ENCODE results near the gene CLPSL2. TPM values are rescaled to one million over a fixed set of nuclear protein-coding genes. Genes with fewer than 3 reads are reported as not detected.

Gene CLPSL2
- total RNA-seq, 1 experiment from 2014 or later = not detected

DNA sequence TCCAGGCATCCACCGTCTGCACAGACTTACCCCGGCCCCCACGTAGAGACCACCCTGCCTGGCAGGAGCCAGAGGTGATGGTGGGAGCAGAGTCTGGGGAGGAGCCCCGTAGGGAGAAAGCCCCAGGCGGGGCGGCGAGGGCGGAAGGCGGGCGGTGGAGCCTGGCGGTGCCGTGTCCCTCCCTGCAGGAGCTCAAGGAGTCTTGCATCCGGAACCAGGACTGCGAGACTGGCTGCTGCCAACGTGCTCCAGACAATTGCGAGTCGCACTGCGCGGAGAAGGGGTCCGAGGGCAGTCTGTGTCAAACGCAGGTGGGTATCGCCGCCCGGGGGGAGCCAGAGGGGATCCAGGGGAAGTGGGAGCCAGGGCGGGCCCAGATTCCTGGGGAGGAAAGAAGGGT is 10.4 kb downstream of the CLPSL2 start:
- no peak for DNase-seq (ENCODE audit: low spot score)

DNA sequence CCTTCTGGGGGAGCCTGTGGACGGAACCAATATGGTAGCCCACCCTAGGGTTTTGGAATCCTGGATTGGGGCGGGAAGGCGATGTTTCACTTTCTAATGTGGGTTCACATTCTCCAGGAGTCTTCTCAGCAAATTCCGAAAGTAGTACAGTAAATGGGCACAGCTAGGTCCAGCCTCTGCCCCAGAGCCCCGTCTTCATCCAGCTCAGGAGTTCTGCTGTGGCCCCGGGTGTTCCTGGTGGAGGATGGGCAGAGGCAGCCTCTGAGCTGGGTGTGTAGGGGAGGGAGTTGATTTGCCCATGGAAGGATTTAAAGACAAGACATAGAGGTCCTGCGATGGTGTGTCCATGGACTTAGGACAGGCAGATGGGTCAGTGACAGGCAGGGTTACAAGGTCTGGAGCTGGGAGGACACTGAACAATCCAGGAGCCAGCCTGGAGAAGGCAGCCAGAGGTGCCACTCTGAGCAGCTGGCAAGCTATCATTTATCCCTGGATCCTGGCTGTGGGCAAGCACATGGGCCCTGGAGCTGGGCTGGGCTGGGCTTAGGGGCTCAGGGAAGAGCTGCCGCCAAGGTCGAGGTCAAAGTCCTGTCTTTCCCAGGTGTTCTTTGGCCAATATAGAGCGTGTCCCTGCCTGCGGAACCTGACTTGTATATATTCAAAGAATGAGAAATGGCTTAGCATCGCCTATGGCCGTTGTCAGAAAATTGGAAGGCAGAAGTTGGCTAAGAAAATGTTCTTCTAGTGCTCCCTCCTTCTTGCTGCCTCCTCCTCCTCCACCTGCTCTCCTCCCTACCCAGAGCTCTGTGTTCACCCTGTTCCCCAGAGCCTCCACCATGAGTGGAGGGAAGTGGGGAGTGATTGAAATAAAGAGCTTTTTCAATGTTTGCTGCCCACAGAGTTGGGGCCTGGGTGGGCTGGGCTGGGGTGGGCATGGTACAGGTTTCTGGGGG is 11.1 kb downstream of the CLPSL2 start:
- no peak for DNase-seq (ENCODE audit: low spot score)

DNA sequence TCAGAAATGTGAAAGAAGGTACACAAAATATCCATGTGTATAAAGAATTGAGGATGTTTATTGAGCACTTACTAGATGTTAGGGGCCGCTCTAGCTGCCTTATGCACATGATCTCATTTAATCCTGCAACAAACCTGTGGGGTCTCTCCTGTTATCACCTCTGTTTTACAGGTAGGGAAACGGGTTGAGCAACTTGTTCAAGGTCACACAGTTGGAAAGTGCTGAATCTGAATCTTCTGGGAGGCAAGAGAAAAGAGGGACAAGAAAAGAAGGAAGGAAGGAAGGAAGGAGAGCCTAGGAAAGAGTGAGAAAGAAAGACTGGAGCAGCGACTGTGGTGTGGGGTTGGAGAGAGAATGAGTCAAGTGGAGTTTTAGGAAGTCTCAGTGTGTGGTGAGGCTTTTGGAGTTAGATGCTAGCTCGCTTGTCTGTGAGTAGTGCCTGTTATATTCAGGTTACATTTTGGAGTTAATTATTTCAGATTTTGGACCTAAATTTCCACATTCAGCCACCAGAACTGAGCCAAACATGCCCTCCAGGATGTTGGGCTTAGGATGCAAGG is 12.1 kb downstream of the CLPSL2 start:
- no peak for DNase-seq (ENCODE audit: low spot score)

DNA sequence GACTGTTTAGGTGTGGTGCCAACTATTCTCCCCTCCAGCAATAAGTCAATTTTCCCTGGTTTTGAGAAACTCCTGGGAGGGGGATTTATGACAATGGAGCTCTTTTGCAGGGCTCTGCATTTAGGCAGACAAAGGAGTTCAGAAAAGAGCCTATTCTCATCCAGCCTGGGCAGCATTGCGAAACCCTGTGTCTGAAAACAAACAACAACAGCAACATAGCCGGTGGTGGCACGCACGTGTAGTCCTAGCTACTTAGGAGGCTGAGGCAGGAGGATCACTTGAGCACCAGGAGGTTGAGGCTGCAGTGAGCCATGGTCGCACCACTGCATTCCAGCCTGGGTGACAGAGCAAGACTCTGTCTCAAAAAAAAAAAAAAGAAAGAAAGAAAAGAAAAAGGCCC is 14.3 kb downstream of the CLPSL2 start:
- no peak for DNase-seq (ENCODE audit: low spot score)

DNA sequence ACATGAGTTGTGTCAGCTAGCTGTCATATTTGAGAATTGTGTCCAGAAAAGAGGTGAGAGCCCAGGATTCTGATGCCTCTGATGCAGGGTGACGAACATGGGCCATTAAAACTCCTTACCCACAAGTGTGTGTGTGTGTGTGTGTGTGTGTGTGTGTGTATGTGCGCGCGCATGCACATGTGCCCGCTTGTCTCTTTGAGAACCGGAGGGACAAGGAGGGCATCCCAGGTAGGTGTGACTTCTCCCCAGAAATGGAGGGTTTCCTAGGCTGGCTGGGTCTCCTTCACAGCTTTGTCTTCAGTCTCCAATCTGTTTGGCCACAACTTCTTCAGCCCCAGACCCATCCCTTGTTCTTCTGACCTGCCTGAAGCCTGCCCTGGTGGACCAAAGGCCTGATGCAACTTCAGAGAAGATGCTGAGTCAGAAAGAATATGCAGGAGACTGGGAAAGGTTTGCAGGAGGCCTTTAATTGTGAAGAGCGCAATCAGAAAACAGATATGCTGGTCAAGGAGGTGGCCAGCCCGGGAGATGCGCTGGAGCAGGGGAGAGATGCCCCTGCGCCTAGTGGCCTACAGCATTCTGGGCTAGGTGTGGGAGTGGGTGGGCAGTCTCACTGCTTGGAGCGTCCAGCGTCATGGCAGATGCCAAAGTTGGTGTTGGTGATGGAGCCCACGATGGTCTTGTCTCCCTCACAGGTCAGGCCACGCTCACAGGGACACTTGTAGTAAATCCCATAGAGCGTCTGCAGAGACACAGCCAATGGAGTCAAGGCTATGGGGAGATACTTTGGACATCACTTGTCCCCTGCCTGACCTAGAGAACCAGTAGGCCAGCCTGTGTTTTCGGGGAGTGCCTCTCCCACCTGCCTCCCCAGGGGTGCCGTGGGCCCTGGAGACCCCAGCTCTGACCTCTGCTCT is 18.4 kb downstream of the CLPSL2 start:
- no peak for DNase-seq (ENCODE audit: low spot score)

DNA sequence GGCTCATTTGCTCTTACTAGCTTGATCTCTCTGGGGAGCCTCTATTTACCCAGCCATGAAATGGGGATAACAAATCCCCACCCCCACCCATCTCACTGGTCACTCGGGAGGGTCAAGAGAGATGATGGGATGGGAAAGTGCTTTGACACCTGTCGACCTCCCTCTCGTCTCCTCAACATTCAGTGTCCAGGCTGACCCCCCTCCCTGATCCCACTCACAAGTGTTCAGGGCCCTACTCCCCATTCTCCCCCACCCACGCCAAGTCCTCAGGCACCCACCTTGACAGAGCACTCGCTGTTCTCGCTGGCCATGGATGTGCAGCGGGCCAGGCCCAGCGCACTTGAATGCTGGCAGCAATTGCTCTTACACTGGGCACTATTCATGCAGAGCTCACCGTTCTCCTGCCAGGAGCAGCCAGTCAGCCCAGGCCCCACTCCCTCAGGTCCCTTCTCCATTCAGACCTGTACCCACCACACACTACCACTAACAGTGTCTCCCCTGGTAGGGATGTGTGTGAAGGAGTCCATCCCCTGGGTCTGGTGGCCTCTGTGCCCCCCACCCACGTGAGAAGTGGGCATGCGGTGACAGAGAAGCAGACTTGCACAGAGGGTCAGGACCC is 19.2 kb downstream of the CLPSL2 start:
- no peak for DNase-seq (ENCODE audit: low spot score)

DNA sequence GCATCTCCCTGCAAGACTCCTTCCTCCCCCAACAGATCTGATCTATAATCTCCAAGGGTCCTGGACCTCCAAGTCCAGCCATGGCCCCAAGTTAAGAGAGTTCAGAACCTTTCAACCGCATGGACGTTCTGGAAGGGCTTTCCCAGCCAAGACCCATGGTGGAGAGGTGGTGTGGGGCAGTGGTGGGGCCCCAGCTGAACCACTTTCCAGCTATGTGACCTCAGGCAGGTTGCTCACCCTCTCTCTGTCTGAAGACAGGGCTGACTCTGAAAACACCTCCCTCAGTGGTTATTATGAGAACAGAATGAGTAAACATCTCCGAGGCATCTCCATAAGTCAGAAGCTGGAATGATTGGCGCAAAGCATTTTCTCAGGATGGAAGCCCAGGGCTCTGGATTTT is 19.8 kb downstream of the CLPSL2 start:
- DNase-seq (ENCODE audit: low spot score) = no peak

DNA sequence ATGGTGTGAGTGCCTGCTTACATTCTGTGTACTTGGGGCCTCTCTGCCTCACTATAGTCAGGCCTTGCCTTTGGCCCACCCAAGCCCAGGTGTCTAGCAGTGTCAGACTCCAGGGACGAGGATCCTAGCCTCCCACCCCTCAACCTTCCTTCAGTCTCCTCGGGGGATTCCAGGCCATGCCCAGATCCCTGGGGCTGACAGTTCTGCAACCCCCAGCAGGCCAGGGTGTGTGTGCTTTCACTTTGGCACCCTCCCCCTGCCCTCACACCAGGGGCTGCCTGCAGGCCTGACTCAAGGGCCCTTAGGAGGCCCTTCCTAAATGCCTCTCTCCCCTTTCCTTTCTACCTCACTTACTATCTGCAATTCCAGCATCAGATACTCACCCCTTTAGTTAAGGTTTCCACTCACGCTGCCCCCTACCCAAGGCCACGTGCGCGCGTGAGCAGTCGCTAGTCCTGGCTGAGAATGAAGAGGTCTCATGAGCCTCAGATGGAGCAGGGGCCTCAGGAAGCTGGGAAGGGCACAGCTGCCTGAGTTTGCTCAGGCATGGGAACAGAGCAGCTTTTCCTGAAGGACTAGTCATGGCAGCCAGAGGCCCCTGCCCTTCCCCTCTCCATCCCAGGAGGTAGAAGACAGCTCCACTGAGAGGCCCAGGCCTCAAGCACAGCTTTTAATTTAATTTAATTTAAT is 21.6 kb downstream of the CLPSL2 start:
- no peak for DNase-seq (ENCODE audit: low spot score)

DNA sequence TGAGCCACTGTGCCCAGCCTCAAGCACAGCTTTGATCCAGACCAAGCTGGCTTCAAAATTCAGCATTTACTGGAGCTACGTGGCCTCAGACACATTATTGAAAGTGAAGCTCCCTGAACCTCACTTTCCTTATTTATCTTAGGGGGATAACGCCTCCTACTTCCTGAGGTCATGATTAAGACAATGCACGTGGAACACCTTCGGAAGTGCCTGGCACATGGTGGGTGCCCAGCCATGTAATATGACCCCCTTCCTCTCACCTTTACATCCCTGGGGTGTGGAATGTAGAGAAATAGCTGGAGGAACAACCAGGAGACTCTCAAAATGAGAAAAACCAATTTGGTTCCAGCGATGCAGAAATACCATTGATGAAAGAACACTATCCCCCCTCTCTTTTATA is 22.3 kb downstream of the CLPSL2 start:
- no peak for DNase-seq (ENCODE audit: low spot score)

DNA sequence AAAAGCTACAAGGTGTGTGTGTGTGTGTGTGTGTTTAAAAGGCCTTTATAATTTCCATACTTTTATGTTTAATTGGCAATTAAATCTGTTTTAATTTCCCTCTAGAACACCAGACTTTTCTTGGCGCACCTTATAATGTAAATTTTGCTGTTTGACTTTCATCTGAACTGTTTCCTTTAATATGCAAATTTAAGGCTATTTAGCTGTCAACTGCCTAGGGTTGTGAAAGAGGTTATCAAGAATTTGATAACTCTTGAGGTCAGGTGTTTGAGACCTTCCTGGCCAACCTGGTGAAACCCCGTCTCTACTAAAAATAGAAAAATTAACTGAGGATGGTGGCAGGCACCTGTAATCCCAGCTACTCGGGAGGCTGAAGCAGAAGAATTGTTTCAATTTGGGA is 24.8 kb downstream of the CLPSL2 start:
- no peak for DNase-seq (ENCODE audit: low spot score)

DNA sequence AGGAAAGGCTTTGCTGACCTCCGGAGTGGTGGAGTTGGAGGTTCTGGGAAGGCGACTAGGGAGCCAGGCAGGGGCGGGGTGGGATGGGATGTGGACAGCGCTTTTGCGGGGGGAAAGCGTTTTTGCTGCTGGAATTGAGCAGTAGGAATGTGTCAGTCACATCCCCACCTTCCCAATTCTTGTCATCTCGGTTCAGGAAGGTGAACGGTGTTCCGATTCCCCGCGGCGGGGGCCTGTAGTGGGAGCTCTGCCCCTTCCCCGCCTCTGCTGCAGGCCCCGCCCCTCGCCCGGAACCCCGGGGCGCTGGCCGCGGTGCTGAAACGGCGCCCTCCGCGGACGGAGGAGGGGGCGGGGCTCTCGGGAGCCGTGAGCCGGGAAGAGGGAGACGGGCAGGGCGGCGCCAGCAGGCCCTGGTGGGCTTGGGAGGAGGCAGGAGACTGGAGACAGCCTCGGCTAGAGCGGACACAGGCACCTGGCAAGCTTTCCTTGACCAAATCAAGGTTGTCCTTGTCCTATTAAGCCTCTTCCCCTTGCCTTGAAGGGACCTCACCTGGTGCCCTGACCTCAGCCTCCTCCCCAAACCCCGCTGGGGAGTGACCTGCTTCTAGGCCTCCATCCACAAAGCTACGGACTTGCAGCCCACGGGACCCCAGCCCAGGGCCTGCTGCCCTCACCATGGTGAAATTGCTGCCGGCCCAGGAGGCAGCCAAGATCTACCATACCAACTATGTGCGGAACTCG is 28.8 kb downstream of the CLPSL2 start, which contains the start of gene LHFPL5:
TSS of gene LHFPL5 (plus strand) at position 357 of the 741 bp plus-strand sequence. CDS start at position 676, 319 bp downstream.
- peak; percentile 18 for DNase-seq (ENCODE audit: low spot score)

DNA sequence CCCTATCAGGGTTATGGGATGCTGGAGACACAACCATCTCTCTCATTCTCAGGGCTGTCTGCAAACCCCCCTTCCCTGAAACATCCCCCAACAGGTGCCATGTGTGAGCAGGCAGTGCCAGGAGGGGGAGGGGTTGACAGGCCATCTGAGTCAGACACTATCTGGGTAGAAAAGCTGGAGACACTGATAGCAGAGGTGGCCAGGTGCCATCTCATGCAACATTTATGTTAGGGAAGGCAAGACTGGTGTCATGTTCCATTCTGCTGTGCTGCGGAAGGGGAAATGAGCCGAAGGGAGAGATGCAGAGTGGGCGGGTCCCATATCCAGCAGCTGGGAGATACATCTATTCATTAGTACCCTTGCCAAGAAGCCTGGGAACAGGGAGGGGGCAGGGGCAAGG is 32.3 kb downstream of the CLPSL2 start:
- no peak for DNase-seq (ENCODE audit: low spot score)

DNA sequence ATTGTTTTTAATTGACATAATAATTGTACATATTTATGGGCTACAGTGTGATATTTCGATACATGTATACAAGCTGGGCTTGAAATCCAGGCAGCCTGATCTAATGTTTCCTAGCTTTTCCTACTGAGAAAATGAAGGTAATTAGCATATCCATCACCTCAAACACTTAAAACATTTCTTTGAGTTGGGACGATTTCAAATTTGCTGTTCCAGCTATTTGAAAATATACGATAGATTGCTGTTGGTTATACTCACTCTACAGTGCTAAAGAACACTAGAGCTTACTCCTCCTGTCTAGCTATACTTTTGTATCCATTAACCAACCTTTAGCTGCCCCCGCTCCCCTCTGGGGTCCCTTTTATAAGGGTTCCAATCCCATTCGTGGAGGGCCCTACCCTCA is 33.4 kb downstream of the CLPSL2 start:
- DNase-seq (ENCODE audit: low spot score) = no peak

DNA sequence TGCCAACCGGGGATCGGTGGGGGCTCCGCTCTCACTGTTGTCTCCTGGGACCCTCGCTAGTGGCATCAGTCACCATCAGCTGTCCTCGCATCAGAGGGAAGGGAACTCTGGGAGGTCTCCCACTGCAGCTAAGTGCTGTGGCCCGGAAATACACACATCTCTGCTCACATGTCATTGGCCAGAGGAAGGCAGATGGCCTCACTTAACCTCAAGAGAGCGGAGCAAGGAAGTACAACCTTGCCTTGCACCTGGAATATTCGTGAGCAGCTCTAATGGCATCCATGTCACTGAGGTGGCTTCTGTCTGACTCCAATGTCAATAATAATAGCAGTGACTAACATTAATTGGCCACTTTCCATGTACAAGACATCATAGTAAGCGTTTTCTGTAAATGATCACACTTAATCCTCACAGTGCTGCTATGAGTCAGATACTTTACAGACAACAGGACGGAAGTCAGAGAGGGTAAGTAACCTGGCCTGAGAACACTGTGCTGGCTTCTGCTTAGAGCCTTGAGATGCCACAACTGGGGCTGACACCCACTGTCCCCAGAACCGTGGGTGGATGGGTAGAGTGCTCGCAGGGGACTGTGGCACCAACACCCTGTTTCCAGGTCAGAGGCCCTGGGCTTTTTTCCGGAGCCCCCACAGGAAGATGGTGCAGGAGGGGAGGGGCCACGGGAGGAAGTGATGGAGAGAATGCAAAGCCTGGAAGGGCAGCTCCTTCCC is 34.7 kb downstream of the CLPSL2 start:
- DNase-seq (ENCODE audit: low spot score) = peak; percentile 83

DNA sequence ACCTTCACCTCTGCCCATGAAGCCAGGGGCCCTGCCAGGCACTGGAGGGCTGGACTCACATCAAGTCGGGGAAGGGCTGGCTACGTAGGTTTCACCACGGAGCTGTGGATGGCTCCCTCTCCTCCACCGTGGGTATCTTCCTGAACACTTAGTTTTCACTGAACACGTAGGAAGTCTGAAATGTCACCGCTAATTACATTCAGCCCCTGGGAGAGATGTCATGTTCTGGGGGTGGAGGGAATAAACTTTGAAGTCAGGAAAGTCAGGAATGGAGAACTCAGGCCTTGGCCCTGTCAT is 35.2 kb downstream of the CLPSL2 start:
- no peak for DNase-seq (ENCODE audit: low spot score)

DNA sequence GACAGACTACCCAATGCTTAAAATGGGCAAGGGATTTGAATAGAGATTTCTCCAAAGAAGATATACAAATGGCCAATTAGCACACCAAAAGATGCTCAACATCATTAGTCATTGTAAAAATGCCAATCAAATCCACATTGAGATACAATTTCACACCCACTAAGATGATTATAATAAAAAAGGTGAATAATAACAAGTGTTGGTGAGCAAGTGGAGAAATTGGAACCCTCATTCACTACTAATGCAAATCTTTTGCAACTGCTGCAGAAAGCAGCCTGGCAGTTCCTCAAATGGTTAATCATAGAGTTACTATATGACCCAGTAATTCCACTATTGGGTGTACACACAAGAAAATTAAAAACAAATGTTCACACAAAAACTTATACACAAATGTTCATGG is 41.1 kb downstream of the CLPSL2 start:
- DNase-seq (ENCODE audit: low spot score) = no peak

DNA sequence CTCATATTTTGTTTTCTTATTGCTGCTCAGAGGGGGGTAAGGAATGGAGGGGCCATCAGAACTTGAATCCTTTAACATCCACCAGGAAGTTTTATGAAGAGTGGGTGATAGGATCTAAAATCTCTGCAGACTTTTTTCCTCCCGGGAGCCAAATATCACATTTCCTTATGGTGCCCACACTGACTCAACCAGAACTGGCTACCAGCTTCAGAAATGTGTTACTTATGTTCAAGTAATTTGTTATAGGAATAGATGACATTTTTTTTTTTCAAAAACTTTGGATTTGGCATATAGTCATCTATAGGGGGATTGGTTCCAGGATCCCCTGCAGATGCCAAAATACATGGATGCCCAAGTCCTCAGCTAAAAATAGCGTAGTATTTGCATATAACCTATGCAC is 47.2 kb downstream of the CLPSL2 start:
- no peak for DNase-seq (ENCODE audit: low spot score)

DNA sequence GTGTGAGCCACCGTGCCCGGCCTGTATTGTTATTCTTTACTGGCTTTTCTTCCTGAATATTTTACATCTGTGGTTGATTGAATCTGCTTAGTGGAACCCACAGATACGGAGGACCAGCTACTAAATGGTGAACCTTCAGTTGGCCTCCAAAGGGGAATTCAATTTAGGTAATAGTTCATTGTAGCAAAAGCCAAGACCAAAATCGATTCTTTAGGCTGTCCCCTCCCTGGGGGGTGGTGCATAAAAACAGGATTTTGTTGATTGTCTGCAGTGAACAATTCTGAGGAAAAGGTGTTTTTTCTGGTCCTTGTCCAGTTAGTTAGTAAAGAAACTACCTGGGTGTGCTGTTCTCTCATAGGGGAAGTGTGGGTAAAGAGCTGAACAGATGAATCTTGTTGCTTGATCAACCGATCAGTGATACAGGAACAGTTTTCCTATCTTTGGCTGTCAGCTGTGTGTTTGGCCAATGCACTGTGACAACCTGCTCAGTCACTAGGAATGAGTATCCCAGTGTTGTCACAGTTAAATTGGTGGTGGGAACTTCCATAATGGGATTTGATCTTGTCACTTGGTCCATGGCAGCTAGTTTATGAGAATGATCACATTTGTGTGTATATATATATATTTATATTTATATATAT is 48.3 kb downstream of the CLPSL2 start:
- no peak for DNase-seq (ENCODE audit: low spot score)
